ENCODE measurements around the gene CTNNA3.

The CTNNA3 gene

DNA sequence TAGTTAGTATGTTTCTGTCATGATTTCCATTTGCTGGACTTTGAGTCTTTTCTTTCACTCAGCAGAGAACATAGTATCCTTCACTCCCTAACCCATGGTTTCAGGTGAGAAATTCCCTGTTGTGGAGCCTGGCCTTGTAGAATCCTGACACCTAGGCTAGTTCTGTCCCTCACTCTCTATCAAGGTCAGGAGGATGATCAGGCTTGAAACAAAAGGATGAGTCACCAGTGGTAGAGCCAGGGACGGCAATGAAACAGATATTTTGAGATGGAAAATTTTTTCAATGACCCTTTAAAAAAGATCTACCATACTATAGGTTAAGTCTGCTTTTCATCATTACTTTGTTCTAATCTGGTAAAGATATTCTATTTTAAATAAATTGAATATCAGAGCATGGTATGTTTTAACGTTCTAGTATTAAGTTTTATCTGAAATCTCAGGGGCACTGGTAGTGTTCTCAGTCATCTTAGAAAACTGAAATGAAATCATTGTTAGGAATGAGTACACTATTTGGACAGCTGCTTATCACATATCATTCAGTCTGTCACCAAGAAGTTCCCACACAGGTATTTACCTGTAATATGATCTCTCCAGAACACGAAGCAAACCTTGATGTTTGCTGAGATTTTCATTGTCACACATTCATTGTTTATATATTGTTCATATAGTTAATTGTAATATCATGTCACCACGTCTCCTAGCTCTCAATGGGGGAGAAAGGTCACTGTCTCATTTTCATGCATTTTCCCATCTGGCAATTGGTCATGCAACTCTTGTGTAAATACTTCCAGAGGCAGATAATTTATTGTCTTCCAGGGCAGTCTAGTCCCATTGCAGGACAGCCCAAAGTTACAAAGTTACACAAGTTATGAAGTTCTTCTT is 1070.0 kb downstream of the CTNNA3 start:
- Histone ChIP-seq H3K4me3 (ENCODE audit: low read depth, low read length) (no peak overlapping the region), H3K36me3 (ENCODE audit: control insufficient read depth, insufficient read depth, low read length) (no peaks in the 10 kb centered on the region), H3K9me3 (ENCODE audit: control insufficient read depth, insufficient read depth, low read depth, low read length) (no peaks in the 10 kb centered on the region), H3K27me3 (ENCODE audit: control insufficient read depth, insufficient read depth, low read length) (no peaks in the 10 kb centered on the region), H3K27ac (ENCODE audit: low read depth, low read length) (no peak overlapping the region), H3K9ac (ENCODE audit: low read length) (no peak overlapping the region), H3K4me1 (ENCODE audit: control insufficient read depth, insufficient read depth, low read length) (no peaks in the 10 kb centered on the region)

DNA sequence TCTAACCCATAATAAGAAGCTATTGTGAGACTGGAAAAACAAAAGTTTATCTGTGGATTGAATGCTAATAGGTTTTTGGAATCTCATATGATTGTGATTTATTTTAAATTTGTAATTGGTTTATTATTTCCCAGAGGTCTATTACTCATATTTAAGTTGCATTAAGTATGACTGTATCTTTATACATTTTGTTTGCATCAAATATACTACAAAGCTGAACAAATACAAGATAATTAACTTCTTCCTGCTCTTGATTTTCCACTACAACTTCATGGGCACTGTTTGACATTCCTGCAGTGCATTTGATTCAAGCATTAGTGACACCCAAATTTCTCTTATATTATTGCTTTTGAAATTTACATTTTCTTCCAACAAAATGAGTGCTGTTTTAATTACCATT is 1073.9 kb downstream of the CTNNA3 start:
- Histone ChIP-seq H3K4me3 (ENCODE audit: low read depth, low read length) (no peak overlapping the region), H3K27ac (ENCODE audit: low read depth, low read length) (no peak overlapping the region), H3K36me3 (ENCODE audit: control insufficient read depth, insufficient read depth, low read length) (no peaks in the 10 kb centered on the region), H3K9ac (ENCODE audit: low read length) (no peak overlapping the region), H3K27me3 (ENCODE audit: control insufficient read depth, insufficient read depth, low read length) (no peaks in the 10 kb centered on the region), H3K4me1 (ENCODE audit: control insufficient read depth, insufficient read depth, low read length) (no peaks in the 10 kb centered on the region), H3K9me3 (ENCODE audit: control insufficient read depth, insufficient read depth, low read depth, low read length) (no peaks in the 10 kb centered on the region)

DNA sequence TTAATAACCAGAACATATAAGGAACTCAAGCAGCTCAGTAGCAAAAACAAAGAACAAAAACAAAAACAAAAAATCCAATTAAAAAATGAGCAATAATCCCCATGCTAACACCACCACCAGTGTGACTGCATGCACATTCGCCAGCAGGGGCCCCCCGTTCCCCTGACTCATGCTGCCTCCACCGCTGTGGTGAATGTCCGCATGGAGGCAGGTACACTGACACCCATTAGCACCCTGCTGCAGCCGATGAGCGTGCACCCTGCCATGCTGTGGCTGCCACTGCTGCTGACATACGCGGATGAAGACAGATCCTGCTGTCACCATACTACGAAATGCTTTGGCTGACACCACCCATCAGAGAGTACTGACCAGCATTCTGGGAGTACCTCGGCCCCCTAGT is 1091.8 kb downstream of the CTNNA3 start:
- H3K9me3 ChIP-seq (ENCODE audit: control insufficient read depth, insufficient read depth, low read depth, low read length): peaks cover 15% of the 10 kb centered on the region
- no peaks in the 10 kb centered on the region for H3K36me3 ChIP-seq (ENCODE audit: control insufficient read depth, insufficient read depth, low read length)
- H3K27ac ChIP-seq (ENCODE audit: low read depth, low read length): no peak overlapping the region
- H3K27me3 ChIP-seq (ENCODE audit: control insufficient read depth, insufficient read depth, low read length): no peaks in the 10 kb centered on the region
- H3K9ac ChIP-seq (ENCODE audit: low read length): no peak overlapping the region
- no peaks in the 10 kb centered on the region for H3K4me1 ChIP-seq (ENCODE audit: control insufficient read depth, insufficient read depth, low read length)
- no peak overlapping the region for H3K4me3 ChIP-seq (ENCODE audit: low read depth, low read length)

DNA sequence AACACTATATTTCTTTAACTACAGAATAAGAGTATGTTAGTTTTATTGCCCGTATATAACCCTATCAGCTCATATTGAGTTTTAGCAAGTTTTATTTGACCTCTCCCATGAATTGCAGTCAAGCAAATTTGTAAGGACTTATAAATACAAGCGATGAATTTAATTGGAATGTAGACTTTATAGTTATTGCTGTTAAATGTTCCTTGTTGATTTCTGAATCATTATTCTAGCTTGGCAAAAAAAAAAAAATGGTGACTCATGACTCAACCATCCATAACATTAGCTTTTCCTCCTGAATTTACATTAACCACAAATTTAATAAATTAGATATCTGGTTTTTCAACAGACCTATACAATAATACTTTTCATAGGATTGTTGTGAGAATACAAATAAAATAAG is 1104.1 kb downstream of the CTNNA3 start:
- no peaks in the 10 kb centered on the region for H3K9me3 ChIP-seq (ENCODE audit: control insufficient read depth, insufficient read depth, low read depth, low read length)
- no peaks in the 10 kb centered on the region for H3K4me1 ChIP-seq (ENCODE audit: control insufficient read depth, insufficient read depth, low read length)
- no peak overlapping the region for H3K4me3 ChIP-seq (ENCODE audit: low read depth, low read length)
- no peaks in the 10 kb centered on the region for H3K36me3 ChIP-seq (ENCODE audit: control insufficient read depth, insufficient read depth, low read length)
- H3K9ac ChIP-seq (ENCODE audit: low read length): no peak overlapping the region
- no peaks in the 10 kb centered on the region for H3K27me3 ChIP-seq (ENCODE audit: control insufficient read depth, insufficient read depth, low read length)
- H3K27ac ChIP-seq (ENCODE audit: low read depth, low read length): no peak overlapping the region

DNA sequence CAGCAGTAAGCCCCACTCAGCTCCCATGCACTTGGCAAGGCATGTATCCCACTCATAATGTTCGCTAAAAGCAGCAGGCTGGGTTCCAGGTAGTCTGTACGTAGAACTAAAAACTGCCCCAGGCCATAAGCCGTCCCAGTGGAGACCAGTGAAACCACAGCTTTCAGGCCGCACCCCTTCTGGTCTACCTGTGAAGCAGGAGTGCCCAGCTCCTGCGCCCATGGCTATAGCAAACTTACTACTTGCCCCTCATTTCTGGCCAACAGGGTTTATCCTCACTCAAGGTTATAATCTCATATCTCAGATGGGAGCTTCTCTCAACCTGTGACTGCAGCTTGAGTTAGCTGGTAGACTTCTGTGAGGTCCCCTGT is 1108.3 kb downstream of the CTNNA3 start:
- no peaks in the 10 kb centered on the region for H3K36me3 ChIP-seq (ENCODE audit: control insufficient read depth, insufficient read depth, low read length)
- no peak overlapping the region for H3K4me3 ChIP-seq (ENCODE audit: low read depth, low read length)
- H3K27ac ChIP-seq (ENCODE audit: low read depth, low read length): no peak overlapping the region
- no peaks in the 10 kb centered on the region for H3K9me3 ChIP-seq (ENCODE audit: control insufficient read depth, insufficient read depth, low read depth, low read length)
- H3K9ac ChIP-seq (ENCODE audit: low read length): no peak overlapping the region
- no peaks in the 10 kb centered on the region for H3K27me3 ChIP-seq (ENCODE audit: control insufficient read depth, insufficient read depth, low read length)
- no peaks in the 10 kb centered on the region for H3K4me1 ChIP-seq (ENCODE audit: control insufficient read depth, insufficient read depth, low read length)

DNA sequence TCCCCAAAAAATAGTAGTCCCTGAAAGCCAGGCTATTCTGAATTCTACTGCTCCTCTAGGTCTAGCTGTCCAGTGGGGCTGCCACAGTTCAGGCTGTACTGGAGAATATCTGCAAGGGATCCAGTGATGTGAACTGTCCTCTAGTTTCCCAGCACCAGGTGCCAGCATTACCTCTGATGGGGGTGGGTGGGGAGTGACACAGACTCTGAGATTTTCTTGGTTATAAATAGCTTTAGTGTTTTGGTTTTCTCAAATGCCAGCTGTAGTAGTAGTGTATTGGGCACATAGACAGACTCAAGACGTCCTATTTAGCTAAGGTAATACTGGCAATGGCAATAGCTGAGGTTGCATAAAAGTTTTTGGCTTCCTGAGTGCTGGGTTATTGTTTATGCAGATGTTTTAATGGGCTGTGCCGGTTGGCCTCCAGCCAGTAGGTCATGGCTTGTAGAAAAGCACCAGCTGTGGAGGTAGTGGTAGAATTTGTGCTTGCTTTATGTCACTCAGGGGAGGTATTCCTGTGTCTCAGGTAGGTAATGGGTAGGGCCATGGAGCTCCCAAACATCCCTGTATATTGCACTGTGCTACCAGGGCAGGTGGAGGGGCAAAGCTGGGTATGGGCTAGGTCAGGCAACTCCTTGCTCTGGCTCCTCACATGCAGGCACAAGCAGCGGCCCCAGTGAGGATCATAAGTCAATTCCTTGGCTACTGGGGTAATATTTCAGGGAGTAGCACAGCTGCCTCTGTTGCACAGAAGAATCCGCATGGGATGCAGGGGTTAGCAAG is 1108.9 kb downstream of the CTNNA3 start:
- no peaks in the 10 kb centered on the region for H3K4me1 ChIP-seq (ENCODE audit: control insufficient read depth, insufficient read depth, low read length)

DNA sequence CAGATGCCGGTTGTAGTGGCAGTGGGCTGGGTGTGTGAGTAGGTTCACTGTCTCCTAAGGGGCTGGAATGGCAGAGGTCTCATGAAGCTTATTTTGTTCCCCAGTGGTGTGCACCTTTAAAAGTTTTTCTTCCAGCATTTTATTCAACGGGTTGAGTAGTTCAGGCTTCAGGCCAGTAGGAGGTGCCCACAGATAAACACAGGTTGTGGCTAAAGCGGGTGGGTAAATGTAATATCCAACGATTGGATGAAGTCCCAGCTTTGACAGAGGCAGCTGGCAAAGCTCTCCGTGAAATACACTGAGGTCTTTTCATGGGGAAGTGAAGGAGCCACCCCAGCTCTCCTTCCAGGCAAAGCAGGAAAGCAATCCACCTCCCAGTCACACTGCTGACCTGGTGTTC is 1109.9 kb downstream of the CTNNA3 start:
- Histone ChIP-seq H3K4me3 (ENCODE audit: low read depth, low read length) (no peak overlapping the region), H3K9me3 (ENCODE audit: control insufficient read depth, insufficient read depth, low read depth, low read length) (no peaks in the 10 kb centered on the region), H3K27me3 (ENCODE audit: control insufficient read depth, insufficient read depth, low read length) (no peaks in the 10 kb centered on the region), H3K27ac (ENCODE audit: low read depth, low read length) (no peak overlapping the region), H3K9ac (ENCODE audit: low read length) (no peak overlapping the region), H3K36me3 (ENCODE audit: control insufficient read depth, insufficient read depth, low read length) (no peaks in the 10 kb centered on the region), H3K4me1 (ENCODE audit: control insufficient read depth, insufficient read depth, low read length) (no peaks in the 10 kb centered on the region)

More for the DNA sequence above, 1108.9 kb downstream of the CTNNA3 start:
- H3K36me3 ChIP-seq (ENCODE audit: control insufficient read depth, insufficient read depth, low read length): no peaks in the 10 kb centered on the region
- no peaks in the 10 kb centered on the region for H3K9me3 ChIP-seq (ENCODE audit: control insufficient read depth, insufficient read depth, low read depth, low read length)
- no peak overlapping the region for H3K9ac ChIP-seq (ENCODE audit: low read length)
- no peak overlapping the region for H3K27ac ChIP-seq (ENCODE audit: low read depth, low read length)
- no peaks in the 10 kb centered on the region for H3K27me3 ChIP-seq (ENCODE audit: control insufficient read depth, insufficient read depth, low read length)
- H3K4me3 ChIP-seq (ENCODE audit: low read depth, low read length): no peak overlapping the region

DNA sequence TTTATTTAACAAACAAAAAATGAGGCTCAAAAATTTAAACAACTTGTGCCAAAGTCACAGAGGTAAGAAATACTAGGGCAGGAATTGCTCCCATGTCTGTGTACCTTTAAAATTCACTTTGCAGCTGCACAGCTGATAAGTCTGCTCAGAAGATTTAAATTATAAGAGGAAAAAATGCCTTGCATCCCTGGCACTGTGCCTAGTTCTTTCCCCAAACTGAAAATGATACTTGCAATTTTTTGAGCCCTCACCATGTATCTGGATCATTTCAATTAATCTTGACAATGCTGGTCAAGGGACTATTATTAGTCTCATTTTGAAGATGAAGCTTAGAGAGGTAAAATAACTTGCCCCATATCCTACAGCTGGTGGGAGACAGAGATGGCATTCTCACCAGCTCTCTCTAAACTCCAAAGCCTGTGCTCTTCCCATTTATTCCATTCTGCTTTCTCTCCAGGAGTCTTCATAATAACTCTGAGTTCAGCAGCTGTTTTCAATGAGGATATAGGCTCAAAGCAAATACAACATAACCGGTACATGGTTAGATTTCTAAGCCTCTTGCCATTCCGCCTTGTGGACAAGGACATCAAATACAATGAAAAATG is 1120.6 kb downstream of the CTNNA3 start:
- H3K27me3 ChIP-seq (ENCODE audit: control insufficient read depth, insufficient read depth, low read length): no peaks in the 10 kb centered on the region
- H3K36me3 ChIP-seq (ENCODE audit: control insufficient read depth, insufficient read depth, low read length): no peaks in the 10 kb centered on the region
- H3K9me3 ChIP-seq (ENCODE audit: control insufficient read depth, insufficient read depth, low read depth, low read length): no peaks in the 10 kb centered on the region
- H3K4me3 ChIP-seq (ENCODE audit: low read depth, low read length): no peak overlapping the region
- H3K9ac ChIP-seq (ENCODE audit: low read length): no peak overlapping the region
- H3K4me1 ChIP-seq (ENCODE audit: control insufficient read depth, insufficient read depth, low read length): no peaks in the 10 kb centered on the region; the same call in 1 of the 2 replicates
- no peak overlapping the region for H3K27ac ChIP-seq (ENCODE audit: low read depth, low read length)

DNA sequence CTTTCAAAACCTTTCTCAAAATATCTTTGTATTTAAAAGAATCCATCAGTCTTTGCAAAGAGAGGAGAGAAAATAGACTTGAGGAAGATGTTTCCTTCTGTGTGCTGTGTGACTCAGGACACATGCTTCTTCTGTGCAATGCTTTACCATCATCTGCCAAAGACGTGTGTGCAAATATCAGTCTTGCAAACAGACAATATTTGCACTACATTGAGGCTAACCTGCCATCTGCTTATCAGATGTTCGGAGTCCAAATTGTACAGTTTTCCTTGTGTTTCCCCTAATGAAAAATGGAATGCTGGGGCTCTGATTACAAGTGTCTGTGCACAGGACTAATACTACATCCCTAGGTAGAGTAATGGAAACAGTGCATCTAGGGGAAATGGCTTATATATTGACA is 1123.3 kb downstream of the CTNNA3 start:
- H3K4me1 ChIP-seq (ENCODE audit: control insufficient read depth, insufficient read depth, low read length): no peaks in the 10 kb centered on the region; the same call in 1 of the 2 replicates
- H3K9me3 ChIP-seq (ENCODE audit: control insufficient read depth, insufficient read depth, low read depth, low read length): no peaks in the 10 kb centered on the region
- no peak overlapping the region for H3K27ac ChIP-seq (ENCODE audit: low read depth, low read length)
- no peak overlapping the region for H3K9ac ChIP-seq (ENCODE audit: low read length)
- no peaks in the 10 kb centered on the region for H3K27me3 ChIP-seq (ENCODE audit: control insufficient read depth, insufficient read depth, low read length)
- H3K36me3 ChIP-seq (ENCODE audit: control insufficient read depth, insufficient read depth, low read length): no peaks in the 10 kb centered on the region
- H3K4me3 ChIP-seq (ENCODE audit: low read depth, low read length): no peak overlapping the region

DNA sequence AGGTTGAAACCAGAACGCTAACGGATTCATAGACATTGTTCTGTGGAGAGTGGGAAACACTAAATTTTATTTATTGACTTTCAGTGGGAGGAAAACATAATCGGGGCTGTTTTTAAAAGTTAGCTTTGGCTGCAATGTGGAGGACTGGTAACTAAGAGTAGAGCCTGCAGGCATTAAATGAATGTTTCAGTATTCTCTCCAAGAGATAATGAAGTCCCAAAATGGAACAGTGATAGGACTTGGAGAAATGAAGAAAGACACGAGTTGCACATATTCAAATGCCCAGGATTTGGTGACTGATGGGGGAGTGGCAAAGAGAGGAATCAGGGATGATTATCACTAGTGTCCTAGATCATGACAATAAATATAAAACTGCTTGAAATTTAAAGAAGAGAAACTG is 1130.0 kb downstream of the CTNNA3 start:
- no peaks in the 10 kb centered on the region for H3K27me3 ChIP-seq (ENCODE audit: control insufficient read depth, insufficient read depth, low read length)
- no peaks in the 10 kb centered on the region for H3K4me1 ChIP-seq (ENCODE audit: control insufficient read depth, insufficient read depth, low read length)
- H3K36me3 ChIP-seq (ENCODE audit: control insufficient read depth, insufficient read depth, low read length): no peaks in the 10 kb centered on the region
- H3K27ac ChIP-seq (ENCODE audit: low read depth, low read length): no peak overlapping the region
- H3K9me3 ChIP-seq (ENCODE audit: control insufficient read depth, insufficient read depth, low read depth, low read length): no peaks in the 10 kb centered on the region
- H3K4me3 ChIP-seq (ENCODE audit: low read depth, low read length): no peak overlapping the region
- H3K9ac ChIP-seq (ENCODE audit: low read length): no peak overlapping the region

DNA sequence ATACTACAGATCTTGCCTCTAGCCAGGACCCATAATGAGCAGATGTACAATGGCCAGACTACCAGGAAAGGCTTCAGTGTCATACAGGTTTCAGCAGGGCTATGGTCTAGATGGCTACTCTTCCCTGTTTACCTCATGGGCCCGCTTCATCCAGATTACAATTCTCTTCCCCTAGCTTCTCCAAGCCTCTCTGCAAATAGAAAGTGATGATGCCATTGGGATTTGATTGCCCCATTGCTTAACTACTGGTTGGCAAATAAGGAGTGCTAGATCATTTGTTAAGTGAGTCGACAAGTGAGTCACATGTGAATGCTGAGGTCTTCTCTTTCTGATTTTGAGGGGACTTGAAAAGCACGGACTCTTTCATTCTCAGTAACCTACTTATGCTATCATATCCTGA is 1131.7 kb downstream of the CTNNA3 start:
- Histone ChIP-seq H3K27ac (ENCODE audit: low read depth, low read length) (no peak overlapping the region), H3K27me3 (ENCODE audit: control insufficient read depth, insufficient read depth, low read length) (no peaks in the 10 kb centered on the region), H3K9me3 (ENCODE audit: control insufficient read depth, insufficient read depth, low read depth, low read length) (no peaks in the 10 kb centered on the region), H3K9ac (ENCODE audit: low read length) (no peak overlapping the region), H3K36me3 (ENCODE audit: control insufficient read depth, insufficient read depth, low read length) (no peaks in the 10 kb centered on the region), H3K4me1 (ENCODE audit: control insufficient read depth, insufficient read depth, low read length) (no peaks in the 10 kb centered on the region), H3K4me3 (ENCODE audit: low read depth, low read length) (no peak overlapping the region)

Data from HUES6 (cell line).